ACHN (cell line): ENCODE data around the gene TAF3.
"Not testable (repeated sequence)": the region's sequence is repeated elsewhere in the genome, so short reads cannot be mapped to it uniquely, and the experiment has no call there.

Experiments
- DNase-seq: peaks from one replicate; pipeline ENCODE4 v3.0.0-alpha.2; 2015
- in situ Hi-C: cut with HindIII; loops from 2 replicates; pipeline ENCODE4 v1.10.0; 2017; ENCODE audit warnings: low sequenced_read_pairs, low pct_ligation_motif_present, low pct_unique_long_range_greater_than_20kb

Gene TAF3

GRCh38 chr10:7988989-7989388, 170.7 kb downstream of the TAF3 start:
- DNase-seq, result no peak
- in situ Hi-C loops, result no loop called here

GRCh38 chr10:7998831-7999230, 180.5 kb downstream of the TAF3 start:
- in situ Hi-C loops, result no loop called here
- no peak for DNase-seq

GRCh38 chr10:8004469-8005000, 186.2 kb downstream of the TAF3 start:
- DNase-seq, result no peak
- in situ Hi-C loops, result no loop called here

- no peak for DNase-seq
- in situ Hi-C loops, result no loop called here
Observed at GRCh38 chr10:8006274-8006999, 188.1 kb downstream of the TAF3 start.

- DNase-seq, result no peak
- in situ Hi-C loops, result no loop called here
Observed at GRCh38 chr10:8009031-8009430, 190.7 kb downstream of the TAF3 start.

- in situ Hi-C loops, result no loop called here
Observed at GRCh38 chr10:8013006-8013405, 194.7 kb downstream of the TAF3 start.

GRCh38 chr10:8013619-8014018, 195.3 kb downstream of the TAF3 start:
- in situ Hi-C loops, result no loop called here
- no peak for DNase-seq

More at GRCh38 chr10:8013006-8013405, 194.7 kb downstream of the TAF3 start:
- DNase-seq, result peak; percentile 29

GRCh38 chr10:8014649-8015048, 196.3 kb downstream of the TAF3 start:
- in situ Hi-C loops, result no loop called here
- DNase-seq, result no peak

- no peak for DNase-seq
- in situ Hi-C loops, result no loop called here
Observed at GRCh38 chr10:8017277-8017676, 199.0 kb downstream of the TAF3 start.

GRCh38 chr10:8023321-8023720, 205.0 kb downstream of the TAF3 start:
- in situ Hi-C loops, result no loop called here
- DNase-seq, result no peak

GRCh38 chr10:8023851-8024250, 205.5 kb downstream of the TAF3 start:
- no peak for DNase-seq
- in situ Hi-C loops, result no loop called here

- in situ Hi-C loops, result no loop called here
- no peak for DNase-seq
Observed at GRCh38 chr10:8026349-8027259, 208.3 kb downstream of the TAF3 start.

GRCh38 chr10:8031211-8031610, 212.9 kb downstream of the TAF3 start:
- in situ Hi-C loops, result not testable (repeated sequence)

GRCh38 chr10:8032558-8032957, 214.3 kb downstream of the TAF3 start:
- in situ Hi-C loops, result no loop called here
- DNase-seq, result no peak

More at GRCh38 chr10:8031211-8031610, 212.9 kb downstream of the TAF3 start:
- not testable (repeated sequence) for DNase-seq

- DNase-seq, result no peak
- in situ Hi-C loops, result no loop called here
Observed at GRCh38 chr10:8033812-8034465, 215.6 kb downstream of the TAF3 start.

- in situ Hi-C loops, result no loop called here
- no peak for DNase-seq
Observed at GRCh38 chr10:8034466-8035005, 216.2 kb downstream of the TAF3 start.

GRCh38 chr10:8035006-8035640, 216.8 kb downstream of the TAF3 start:
- DNase-seq, result no peak
- in situ Hi-C loops, result no loop called here
